Stimulated activated CD4-positive, alpha-beta T cell treated with anti-CD3 and anti-CD28 coated beads, Interleukin-1b, Interleukin-23, amount 100 ng/mL, for 1 hour (primary cell): Measurements from ENCODE around the gene TMEM182.
A peak's percentile ranks its signal among the peaks of the same experiment; 100 is the strongest.

Source experiments
- DNase-seq, 2 donors: peaks; one replicate each; pipeline ENCODE4 v3.0.0-alpha.2; 2020; ENCODE audit warnings: low read depth in 2 of 2

Gene TMEM182

DNA sequence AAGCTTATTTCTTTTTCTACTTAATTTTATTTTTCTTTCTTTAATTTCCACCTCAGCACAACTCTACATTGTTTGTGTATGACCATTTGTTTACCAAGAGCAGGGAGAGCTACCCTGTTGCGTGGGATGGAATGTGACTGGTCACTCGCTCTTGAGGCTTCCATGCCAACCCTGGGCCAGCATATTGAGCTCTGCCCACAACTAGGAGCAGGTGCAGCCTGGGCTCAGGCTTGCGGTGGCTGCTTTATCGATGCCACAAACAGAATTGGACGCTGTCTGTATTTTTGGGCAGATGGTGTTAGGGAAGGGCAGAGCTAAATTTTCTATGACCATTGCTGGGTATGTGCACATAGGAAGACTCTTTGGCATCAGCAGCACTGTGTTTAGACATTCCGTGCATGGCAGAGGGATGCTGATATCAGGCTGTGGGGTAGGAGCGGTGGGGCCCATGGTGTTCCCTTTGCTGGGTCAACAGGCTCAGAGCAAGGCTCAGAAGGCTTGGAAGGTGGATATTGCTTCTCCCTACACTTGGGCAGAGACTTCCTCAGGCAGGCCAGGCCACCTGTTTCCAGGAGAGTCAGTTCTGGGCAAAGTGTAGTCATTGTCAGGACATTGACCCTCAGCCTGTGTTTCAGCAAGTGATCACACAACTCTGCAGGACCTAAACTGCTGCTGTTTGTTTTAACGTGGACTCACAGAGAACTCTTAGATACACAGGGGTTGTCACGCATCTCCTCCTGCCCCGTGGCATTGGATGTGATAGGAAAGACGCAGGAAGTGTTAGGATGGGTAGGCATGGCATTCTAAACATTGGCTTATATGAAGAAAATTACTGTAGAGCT is 40.2 kb downstream of the TMEM182 start:
- DNase-seq, result no peak

DNA sequence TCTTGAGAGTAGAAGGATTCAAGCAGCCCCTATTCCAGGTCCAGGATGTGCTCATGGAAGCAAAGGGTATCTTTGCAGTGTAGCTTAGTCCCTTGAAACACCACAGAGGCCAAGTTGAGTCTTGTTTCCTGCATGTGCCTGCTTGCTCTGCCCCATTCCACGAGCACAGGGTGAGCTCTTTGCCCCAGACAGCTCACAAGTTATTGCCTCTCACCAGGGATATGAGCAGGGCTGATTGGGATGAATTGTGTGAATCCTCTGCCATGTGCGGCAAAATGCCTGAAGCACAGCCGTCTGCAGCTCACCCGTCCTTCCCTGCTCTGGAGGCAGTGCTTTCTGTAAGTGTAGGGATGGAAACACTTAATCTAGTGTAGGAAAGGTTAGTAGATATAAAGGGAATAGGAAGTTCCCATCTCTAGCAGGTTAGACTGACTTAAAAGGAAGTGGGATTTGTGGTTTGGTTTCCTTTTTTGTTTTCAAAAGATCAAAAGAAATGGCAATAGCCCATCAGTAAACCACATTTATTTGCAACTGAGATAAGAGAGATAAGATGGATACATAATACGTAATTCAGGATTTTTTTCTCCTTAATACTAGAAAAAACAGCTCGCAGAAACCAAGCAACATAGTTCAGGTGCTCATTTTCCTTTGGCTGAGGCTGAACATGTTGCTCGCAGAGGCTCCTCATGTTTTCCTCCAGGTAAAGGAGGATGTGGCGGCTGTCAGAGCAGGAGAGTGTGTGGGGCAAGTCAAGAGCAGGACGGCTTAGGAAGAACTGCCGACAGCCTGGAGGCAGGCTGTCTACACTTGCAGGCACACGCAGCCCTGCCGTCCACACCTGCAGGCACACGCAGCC is 41.4 kb downstream of the TMEM182 start:
- no peak for DNase-seq

DNA sequence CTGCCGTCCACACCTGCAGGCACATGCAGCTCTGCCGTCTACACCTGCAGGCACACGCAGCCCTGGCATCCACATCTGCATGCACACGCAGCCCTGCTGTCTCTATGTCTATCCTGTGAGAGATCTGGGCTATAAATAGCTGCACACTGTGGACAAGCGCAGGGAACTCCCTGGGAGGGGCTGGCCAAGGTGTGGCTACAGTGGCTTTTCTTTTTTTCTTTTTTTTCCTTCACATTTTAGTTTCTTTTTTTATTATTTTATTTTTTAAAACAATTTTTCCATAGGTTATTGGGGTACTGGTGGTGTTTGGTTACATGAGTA is 42.0 kb downstream of the TMEM182 start:
- no peak for DNase-seq

DNA sequence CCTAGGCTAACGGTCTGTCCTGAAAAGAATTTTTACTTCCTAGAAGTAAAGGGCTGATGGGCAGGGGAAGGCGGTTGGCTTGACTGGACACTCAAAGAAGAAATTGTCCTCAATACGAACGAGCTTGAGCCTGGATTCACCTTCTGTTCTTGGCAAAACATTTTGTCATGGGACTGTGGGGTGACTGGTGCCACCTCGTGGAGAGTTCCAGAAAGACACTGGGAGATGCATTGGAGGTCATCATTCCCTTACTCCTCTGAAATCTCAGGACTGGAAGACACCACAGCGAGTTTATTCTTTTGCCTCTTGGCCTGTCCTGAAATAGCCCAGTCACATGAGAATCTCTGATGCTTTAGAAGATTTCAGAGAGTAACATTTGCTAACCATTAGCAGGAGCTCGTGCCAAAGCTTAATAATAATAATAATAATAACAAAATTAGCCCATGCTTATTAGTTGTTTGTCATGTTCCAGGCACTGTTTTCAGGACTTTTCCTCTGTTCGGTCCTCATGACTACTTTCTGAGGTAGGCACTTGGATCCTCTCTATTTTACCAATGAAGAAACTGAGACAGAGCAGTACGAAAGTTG is 44.5 kb downstream of the TMEM182 start:
- peak in 1 of 2 donors; percentile 3 for DNase-seq

DNA sequence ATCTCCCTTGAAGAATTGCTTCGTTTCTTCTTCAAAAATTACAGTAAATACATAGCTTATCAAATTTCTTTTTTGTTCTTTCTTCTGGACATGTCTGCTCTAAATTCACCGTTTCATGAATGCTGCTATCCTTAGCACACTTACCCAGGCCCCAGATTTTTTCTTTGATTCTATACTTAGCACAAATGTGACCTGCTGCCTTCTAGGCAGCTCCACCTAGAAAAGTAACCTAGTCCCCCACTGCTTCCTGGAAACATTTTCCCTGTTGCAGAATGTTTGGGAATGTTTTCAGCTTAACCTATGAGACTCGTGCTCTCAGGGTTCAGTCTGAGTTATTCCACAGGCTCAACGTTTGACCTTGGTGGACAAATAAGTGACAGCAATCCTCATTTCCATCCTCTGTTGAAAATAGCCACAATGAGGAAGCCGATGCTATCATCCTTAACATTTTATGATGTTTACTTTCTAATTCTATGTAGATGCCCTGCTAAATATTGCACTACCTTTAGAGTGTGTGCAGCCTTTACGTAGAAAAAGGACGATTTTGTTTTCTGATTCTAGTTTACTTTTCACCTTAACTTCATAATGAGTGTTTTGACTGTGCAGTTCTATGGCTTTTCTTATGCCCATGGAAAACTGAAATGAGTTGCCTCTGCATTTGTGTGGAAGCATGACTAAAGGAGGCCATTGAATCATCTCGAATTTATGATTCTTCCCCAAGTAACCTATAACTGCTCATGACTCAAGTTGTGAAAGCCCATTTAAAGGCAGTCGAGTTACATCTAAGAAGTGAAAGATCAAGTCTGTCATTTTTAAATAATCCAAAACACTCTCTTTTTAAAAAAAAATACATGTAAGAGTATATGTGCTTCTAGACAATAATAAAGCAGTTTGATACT is 47.7 kb downstream of the TMEM182 start:
- no peak for DNase-seq

DNA sequence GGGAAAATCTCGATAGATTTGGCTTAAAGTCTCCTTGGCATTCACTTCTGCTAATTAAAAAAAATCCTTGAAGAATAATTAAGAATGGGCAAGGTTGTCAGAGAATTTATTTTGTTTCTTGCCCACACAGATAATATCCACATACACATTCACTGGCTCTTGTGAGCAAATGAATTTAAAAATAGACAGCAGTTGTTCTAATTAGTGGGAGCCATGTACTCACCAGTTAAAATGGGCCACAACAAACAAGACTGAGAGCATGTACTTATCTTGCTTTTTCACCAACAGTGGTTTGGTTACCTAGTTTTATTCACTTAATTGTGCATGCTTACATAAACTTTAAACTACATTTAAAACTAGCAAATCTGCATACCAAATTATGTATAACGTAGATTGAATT is 53.5 kb downstream of the TMEM182 start:
- DNase-seq, result no peak

DNA sequence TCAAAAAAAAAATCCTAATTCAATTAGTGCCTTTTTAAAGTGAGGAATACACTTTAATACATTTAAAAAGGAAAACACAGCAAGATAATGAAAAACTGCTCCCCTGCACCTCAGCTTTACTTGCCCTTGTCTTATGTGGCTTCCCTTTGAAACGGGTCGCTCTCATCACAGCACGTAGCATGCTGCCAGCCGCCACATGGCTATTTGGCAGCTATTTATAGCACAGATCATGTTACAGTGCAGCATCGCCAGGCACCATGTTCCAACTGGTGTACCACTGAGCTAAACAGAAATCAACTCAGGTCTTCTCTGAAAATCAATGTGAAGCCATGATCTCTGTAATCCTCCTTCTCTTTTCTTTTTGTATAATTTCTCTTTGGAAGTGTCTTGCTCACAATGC is 65.1 kb downstream of the TMEM182 start:
- DNase-seq, result no peak

DNA sequence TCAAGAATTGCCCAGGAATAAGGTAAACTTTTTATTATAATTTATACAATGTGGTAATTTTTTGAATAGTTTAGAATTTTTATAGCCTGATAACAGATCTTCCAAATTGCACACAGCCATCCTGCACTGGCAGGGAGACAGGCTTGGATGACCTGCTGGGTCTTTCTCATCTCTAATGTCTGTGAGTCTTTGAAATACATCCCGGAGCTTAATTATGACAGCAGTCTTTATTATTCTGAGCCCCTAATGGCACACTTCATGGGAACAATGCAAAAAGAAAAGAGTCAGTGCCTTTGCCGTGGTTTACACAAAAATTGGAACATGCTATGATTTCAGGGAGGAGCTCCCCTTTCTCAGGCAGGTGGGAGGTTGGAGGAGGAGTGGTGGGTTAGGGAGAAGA is 71.0 kb downstream of the TMEM182 start:
- DNase-seq, result no peak

DNA sequence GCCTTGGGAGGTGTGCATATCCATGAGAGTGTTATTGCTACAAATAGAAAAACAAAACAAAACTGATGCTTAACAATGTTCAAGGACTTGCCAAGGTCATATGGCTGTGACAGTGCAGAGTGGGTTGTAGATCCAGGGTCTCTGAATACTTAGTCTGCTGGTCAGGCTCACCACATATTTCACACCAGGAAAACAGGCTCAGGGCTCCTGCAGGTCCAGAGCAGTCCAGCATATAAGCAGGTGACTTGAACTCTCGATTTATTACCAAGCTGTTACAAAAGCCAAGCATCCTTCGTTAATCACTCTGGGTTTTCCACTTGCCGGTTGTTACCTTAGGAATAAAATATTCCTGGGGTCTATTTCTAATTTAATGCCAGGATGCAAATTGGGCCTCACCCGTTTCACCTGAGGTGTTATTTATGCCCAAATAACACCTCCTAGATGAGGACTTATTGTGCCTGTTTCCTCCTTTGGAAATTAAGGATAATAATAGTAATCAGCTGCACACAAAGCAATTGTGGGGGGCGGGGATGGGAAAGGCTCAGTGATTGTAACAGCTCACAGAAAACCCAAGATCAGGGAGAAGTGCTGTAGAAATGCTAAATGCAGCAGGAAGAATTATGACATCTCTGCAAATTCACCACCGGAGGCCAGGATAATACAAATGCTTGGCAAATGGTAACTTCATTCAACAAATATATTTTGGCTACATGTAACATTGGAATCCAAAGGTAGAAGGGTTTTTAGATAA is 72.9 kb downstream of the TMEM182 start:
- no peak for DNase-seq

DNA sequence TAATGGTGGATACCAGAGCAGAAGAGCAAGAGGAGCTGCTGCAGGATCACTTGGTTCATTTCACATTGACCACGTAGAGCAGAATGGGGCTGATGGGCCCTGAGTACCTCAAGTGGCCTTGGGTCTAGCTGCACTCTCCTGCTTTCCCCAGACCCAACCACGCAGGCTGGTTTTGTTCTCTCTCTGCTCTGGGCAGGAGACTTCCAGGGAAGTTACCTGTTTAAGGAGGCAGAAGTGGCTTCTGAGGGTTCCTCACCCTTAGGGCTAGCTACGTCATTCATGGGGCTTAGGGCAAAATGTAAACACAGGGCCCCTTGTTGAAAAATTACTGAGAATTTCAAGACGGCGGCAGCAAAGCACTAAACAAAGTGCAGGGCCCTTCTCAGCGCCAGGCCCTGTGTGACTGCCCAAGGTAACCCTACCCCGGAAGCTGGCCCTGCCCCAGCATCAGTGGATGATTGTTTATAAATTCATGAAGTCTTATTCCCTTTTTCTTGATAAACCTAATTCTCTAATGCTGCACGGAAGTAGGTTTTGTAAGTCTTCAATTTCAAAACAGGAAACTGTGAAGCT is 75.9 kb downstream of the TMEM182 start:
- no peak for DNase-seq

DNA sequence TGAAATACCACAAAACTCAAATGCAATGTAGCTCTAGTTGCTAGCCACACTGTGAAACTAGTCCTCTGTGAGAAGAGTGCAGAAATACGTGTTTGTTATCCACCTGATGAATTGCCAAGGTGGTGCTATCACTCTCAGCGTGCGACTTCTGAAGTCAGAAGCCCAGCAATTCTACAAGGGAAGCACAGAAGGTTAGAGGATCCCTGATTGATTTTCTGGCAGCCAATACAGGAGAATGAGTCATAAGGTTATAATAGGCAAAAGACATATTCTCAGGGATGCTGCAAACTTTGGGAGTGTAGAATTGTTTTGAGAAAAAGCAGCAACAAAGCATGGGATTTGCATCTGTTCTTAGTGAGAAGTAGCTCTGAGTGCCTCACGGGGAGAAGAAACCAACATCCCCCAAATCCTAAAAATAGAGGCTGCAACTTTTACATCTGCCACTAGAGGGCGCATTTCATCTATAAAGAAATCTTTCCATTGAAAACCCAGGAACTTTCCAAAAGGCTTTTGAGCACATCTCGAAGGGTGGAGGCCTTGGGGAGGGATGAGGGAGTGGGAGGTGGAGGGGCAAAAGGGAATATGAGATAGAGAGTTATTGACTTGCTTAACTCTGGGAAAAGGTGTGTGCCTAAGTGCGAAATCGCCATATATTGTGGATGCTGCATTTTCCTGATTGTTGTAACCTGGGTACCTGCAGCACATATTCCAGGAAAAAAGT is 78.0 kb downstream of the TMEM182 start:
- DNase-seq, result no peak

DNA sequence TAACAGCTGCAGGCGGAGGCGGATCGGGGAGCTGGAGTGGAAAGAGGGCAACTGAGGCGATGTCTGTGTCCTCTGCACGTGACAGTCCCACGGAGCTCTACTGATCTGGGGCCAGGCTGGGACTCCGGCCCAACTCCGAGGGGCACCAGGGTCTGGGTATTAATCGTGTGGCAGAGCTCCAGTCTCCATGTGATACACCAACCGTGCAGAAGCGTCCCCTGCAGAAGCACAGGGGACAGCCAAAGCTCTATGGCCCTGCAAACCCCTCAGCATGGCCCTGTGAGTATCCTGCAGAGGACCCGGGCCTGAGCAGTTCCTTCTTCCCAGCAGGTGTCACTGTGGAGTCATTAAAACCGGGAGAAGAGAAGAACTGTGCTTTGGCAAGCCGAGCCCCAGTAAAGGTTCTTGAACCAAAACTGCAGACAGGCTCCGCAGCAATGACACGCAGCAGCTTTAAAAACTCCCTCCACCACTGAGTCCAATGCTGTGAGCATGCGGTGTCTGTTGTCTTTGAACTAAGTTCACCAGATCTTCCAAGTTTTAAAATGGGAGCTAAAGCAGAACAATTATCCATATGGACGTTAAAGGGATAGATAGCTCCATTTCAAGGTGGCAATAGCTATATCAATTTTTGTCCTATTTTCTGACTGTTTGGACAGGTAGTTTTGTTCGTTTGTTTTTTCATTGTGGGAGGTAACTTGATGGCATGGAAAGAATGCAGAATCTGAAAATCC is 79.4 kb downstream of the TMEM182 start:
- no peak for DNase-seq

DNA sequence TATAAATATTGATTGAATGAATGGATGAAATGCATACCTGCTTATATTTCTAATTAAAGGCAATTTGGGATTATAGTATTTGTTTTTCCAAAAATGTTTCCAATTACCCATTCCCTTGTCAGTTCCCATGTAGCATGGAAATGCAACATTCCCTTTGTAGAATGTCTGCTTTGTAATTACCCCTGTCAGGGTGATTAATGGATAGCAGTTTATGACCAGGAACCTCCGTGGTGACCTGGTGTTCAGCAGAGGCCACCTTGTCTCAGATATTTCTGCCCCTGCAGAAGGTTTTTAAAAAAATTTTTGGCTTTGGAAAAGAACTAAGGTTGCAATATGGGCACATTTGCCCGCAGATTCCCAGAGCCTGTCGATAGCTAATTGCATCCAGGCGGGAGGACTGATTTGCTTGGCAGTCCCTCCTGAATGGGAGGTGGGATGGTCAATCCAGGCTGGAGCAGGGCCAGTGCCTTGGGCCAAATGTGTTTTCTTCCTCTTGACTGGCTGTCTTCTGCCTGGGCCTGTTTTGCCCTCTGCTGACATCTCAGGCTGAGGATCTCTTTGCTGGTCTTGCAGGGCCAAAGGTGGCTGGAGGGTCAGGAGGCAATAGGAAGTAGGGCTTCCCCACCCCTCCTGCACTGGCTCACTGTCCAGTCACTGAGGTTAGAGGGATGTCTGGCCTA is 82.1 kb downstream of the TMEM182 start:
- DNase-seq, result no peak

DNA sequence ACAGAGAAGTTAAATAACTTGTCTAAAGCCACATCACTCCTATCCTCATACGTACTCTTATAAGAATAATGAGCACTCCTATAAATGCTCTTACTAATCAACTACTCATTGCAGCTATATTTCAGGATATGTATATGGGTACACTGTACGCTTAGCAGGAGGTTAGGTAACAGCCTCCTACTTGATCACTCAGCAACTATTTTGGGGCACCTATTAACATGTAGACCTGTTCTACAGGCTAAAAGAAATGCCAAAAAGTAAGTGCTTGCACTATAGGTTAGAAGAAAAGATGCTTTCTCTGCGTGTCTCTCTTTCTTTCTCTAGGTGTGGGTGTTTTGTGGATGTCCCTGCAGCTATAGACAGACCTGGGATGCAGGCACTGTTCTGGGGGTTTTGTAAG is 83.1 kb downstream of the TMEM182 start:
- DNase-seq, result no peak

DNA sequence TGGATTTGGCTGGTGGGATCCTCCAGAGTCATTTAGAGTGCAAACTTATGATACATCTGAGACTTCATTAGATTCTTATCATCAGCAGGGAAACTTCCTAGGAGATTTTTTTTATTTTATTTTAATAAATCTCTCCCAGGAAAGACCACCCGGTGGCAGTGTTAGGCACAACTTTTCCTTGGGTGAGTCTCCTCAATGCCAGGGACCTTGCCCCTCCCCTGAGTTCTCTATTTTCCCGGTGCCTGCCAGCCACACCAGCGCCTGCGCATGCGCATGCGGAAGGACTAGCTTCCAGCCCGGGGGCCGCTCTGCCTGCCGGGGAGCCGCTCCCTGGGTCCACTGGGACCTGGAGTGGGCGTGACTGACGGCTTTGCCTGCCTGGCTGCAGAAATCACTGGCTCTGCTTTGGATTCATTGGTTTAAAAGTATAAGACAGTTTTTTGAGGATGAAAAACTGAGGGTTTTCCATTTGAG is 86.6 kb downstream of the TMEM182 start:
- no peak for DNase-seq

DNA sequence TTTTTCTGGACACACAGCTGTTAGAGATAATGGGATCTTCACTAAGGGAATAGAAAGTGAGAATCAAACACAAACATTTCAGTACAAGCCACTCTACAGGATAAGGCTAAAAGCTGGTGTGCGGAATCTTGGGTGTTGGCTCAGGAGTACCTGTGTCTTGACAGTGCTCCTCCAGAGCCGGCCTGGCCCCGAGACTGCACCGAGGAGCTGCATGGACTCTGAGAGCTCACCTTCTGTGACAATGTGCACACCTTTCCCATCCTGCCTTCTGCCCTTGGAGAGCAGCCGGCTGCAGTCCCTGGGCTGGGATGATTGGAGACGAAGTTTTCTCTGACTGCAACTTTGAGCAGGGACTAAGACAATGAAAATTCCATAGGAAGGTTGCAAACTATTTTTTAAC is 89.1 kb downstream of the TMEM182 start:
- DNase-seq, result no peak

DNA sequence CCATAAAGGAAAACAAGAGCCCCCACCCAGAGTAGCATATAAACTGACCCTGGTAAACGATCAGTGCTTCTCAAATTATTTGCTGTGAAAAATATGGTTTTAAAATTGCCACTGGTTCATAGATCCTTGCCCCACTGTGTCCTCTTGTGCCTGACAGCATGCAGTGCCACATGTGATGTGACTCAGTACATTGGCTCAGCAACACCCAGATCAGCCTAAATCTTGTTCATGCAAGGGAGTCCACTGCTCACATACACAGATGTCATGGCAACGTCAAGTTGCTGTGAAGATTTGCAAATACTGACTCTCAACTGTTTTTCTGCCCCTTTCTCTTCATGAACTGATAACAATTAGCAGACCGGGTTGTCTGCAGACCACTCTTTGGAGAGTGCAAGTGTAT is 91.0 kb downstream of the TMEM182 start:
- DNase-seq, result no peak
